ENCODE results near the gene DESI2. TPM values are rescaled to one million over a fixed set of nuclear protein-coding genes. Genes with fewer than 3 reads are reported as not detected.

The DESI2 gene
- total RNA-seq, result 31.7 and 42.2 TPM in 2 replicates

DNA sequence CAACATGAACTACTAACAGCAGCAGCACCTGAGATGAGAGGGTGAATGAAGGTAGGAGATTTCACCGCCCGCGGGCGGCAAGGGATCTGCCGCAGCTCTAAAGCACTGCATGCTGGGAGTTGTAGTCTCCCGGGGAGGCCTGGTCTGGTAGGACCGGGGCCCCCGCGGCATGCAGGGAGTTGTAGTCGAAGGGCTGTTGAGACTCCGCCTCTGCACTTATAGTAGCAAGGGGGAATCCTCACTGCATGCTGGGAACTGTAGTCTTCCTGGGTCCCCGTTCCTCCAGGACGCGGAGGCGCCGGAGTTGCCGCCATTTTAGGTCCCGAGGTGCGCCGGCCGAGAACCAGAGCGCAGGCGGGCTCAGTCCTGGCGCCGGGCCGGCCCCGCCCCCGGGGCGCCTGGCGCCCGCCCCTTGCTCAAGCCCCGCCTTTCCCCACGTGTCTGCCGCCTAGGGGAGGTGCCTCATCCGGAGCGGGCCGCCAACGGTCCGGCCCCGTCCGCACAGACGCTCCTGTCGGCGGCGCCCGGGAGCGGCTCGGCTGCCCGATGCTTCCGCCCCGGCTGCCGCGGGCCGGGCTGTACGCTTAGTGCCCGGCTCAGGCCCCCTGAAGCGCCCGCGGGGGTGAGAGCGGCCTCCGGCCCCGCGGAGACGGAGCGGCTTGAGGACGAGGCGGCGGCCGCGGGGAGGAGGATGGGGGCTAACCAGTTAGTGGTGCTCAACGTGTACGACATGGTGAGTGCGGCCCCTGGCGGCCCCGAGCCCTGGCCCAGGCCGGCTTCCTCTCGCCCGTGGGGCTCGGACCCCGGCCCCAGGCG lies at the start of gene DESI2:
DESI2 (plus strand) TSS at position 504 of the 816 bp plus-strand sequence; CDS start at position 692, 188 bp downstream.

Other genes starting within 250 kb of the DESI2 start
- 31.5 and 35.0 TPM in 2 replicates for gene ADSS2, start 201.2 kb upstream of the DESI2 start, total RNA-seq
- gene CATSPERE, start 191.9 kb upstream of the DESI2 start, total RNA-seq, result 0.15 and 0.50 TPM in 2 replicates
- gene COX20, start 182.5 kb downstream of the DESI2 start, total RNA-seq, result 23.9 and 31.6 TPM in 2 replicates
- gene HNRNPU, start 211.4 kb downstream of the DESI2 start, total RNA-seq, result 207 and 246 TPM in 2 replicates